PC-9 (cell line): ENCODE results near the gene FAM114A1.

Experiments used
- EZH2 ChIP-seq: fragments of 200-600 bp; sonication (generic); IDR thresholded peaks from 2 replicates; pipeline ENCODE4 v1.8.0; 2017; ENCODE audit warnings: antibody characterized with exemption, low read depth
- TF ChIP-seq, protein P1 (sequence below): fragments of 200-600 bp; sonication (generic); conservative IDR thresholded peaks from 2 replicates; pipeline ENCODE4 v1.6.1; 2017; ENCODE audit warnings: mixed run types, antibody characterized with exemption, mild to moderate bottlenecking, moderate library complexity

DNA sequence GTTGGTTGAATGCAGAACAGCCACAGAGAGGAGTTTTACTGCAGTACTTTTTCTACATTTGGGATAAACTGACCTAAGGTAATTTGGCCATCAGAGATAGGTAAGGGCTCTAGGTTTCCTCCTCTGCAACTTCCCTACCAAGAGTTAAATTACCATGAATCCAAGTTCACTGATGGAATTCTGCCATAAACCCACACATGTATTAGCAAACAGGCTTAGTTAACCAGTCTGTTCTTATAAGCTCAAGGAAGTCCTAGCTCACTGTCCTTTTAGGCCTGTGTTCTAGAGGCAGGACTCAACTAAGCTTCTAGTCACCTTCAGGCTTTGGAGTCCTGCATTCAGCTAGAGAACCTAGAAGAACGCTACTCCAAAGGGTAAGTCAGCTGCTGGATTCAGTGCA is 4.0 kb downstream of the FAM114A1 start:
- TF ChIP-seq, protein P1, sequence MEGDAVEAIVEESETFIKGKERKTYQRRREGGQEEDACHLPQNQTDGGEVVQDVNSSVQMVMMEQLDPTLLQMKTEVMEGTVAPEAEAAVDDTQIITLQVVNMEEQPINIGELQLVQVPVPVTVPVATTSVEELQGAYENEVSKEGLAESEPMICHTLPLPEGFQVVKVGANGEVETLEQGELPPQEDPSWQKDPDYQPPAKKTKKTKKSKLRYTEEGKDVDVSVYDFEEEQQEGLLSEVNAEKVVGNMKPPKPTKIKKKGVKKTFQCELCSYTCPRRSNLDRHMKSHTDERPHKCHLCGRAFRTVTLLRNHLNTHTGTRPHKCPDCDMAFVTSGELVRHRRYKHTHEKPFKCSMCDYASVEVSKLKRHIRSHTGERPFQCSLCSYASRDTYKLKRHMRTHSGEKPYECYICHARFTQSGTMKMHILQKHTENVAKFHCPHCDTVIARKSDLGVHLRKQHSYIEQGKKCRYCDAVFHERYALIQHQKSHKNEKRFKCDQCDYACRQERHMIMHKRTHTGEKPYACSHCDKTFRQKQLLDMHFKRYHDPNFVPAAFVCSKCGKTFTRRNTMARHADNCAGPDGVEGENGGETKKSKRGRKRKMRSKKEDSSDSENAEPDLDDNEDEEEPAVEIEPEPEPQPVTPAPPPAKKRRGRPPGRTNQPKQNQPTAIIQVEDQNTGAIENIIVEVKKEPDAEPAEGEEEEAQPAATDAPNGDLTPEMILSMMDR: no peak
- TF ChIP-seq EZH2: no peak
